ENCODE data around the gene SLC7A4.
"Not testable (repeated sequence)": the region's sequence is repeated elsewhere in the genome, so short reads cannot be mapped to it uniquely, and the experiment has no call there.

Gene SLC7A4

DNA sequence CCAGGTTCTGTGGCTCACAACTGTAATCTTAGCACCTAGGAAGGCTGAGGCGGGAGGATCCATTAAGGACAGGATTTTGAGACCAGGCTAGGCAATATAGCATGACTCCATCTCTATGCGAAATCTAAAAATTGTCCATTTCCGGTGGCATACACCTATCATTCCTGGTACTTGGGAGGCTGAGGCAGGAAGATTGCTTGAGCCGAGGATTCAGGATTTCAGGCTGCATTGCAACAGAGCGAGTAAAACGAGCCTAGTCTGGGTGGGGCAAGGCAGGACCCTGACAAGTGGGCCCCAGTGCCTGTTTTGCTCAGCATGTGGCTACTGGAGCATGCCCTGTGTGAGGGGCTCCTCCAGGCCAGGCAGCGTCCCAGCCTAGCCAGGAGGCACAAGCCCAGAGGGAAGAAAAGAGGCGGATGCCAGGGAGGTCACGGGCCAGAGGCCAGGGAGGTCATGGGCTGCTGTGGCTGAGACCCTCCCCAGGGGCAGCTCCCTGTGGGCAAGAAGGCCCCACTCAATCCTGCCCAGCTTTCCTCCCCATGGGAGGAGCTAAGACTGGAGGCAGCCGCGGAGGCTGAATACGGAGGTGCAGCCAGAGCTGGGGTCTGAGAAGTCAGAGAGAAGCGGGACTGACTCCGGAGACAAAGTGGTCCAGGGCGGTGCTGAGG lies 21.8 kb upstream of the SLC7A4 start:
- TF ChIP-seq, protein P1, sequence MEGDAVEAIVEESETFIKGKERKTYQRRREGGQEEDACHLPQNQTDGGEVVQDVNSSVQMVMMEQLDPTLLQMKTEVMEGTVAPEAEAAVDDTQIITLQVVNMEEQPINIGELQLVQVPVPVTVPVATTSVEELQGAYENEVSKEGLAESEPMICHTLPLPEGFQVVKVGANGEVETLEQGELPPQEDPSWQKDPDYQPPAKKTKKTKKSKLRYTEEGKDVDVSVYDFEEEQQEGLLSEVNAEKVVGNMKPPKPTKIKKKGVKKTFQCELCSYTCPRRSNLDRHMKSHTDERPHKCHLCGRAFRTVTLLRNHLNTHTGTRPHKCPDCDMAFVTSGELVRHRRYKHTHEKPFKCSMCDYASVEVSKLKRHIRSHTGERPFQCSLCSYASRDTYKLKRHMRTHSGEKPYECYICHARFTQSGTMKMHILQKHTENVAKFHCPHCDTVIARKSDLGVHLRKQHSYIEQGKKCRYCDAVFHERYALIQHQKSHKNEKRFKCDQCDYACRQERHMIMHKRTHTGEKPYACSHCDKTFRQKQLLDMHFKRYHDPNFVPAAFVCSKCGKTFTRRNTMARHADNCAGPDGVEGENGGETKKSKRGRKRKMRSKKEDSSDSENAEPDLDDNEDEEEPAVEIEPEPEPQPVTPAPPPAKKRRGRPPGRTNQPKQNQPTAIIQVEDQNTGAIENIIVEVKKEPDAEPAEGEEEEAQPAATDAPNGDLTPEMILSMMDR (IDR thresholded peaks at IDR 0.05; ENCODE audit: low read depth, low read length, missing control alignments), result no peak
- no peak overlapping the region for H3K4me3 ChIP-seq (ENCODE audit: low read depth, low read length)
- DNase-seq (ENCODE audit: low read depth), result no peak
- in situ Hi-C loops (cut with HindIII; ENCODE audit: low sequenced_read_pairs), result no loop called here

DNA sequence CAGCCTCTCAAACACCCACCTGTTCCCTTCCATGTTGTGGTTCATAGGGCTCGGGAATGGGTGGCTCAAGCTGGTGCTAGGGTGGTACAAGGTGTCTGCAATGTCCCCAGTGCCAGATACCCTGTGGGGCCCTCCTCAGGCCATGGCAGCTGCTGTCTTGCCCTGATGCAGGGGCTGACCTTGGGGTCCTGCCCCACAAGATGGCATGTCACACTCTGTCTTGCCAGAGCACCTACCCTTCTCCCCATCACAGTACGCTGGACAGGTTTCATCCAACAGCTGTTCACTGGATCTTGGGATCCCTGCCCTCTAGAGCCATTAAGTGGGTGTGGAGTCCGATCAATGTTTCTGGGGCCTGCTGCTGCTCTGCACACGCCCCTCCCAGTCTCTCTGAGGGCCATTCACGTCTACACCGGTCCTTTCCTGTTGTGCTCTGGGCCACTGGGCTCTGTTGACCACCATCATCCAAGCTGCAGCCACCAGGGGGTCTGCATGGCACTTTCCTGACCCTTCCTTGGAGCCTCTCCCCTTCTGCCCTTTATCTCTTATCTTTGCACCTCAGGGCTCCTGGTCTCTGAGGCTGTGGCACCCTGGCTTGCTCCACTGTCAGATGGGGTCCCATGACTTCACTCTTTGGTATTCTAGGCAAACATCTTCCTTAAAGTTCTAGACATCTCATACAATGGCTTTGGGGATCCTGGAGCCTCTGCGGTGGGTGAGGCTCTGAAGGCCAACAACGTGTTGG lies 20.5 kb upstream of the SLC7A4 start:
- TF ChIP-seq, protein P1 (IDR thresholded peaks at IDR 0.05; ENCODE audit: low read depth, low read length, missing control alignments), result no peak
- no peak for DNase-seq (ENCODE audit: low read depth)
- in situ Hi-C loops (cut with HindIII; ENCODE audit: low sequenced_read_pairs), result no loop called here
- H3K4me3 ChIP-seq (ENCODE audit: low read depth, low read length), result no peak overlapping the region

GRCh38 chr22:21051831-21052400 lies 19.6 kb upstream of the SLC7A4 start:
- DNase-seq (ENCODE audit: low read depth), result no peak
- TF ChIP-seq, protein P1 (IDR thresholded peaks at IDR 0.05; ENCODE audit: low read depth, low read length, missing control alignments), result no peak
- in situ Hi-C loops (cut with HindIII; ENCODE audit: low sequenced_read_pairs), result no loop called here
- no peak overlapping the region for H3K4me3 ChIP-seq (ENCODE audit: low read depth, low read length)

- in situ Hi-C loops (cut with HindIII; ENCODE audit: low sequenced_read_pairs), result no loop called here
- TF ChIP-seq, protein P1 (IDR thresholded peaks at IDR 0.05; ENCODE audit: low read depth, low read length, missing control alignments), result no peak
- no peak overlapping the region for H3K4me3 ChIP-seq (ENCODE audit: low read depth, low read length)
- DNase-seq (ENCODE audit: low read depth), result no peak
These were observed 18.9 kb upstream of the SLC7A4 start for GRCh38 chr22:21051145-21051830.

GRCh38 chr22:21048965-21049364 lies 16.6 kb upstream of the SLC7A4 start:
- in situ Hi-C loops (cut with HindIII; ENCODE audit: low sequenced_read_pairs); H3K4me3 ChIP-seq (ENCODE audit: low read depth, low read length); DNase-seq (ENCODE audit: low read depth): not testable (repeated sequence)

DNA sequence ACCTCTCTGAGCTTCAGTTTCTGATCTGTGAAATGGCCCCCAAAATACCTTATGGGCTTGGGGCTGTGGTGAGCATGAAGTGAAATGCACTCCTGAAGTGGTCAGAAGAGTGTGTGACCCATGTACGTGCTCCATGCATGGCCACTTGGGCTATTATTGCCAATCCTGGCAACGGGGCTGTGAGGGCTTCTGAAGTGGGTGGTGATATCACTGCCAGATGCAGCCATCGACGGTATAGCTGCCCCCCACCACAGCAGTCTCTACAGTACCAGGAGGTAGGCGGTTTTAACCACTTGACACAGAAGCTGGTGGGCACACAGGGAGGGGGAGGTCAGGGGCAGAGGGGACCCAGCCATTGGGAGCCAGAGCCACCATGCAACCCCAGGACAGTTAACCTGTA lies 16.1 kb upstream of the SLC7A4 start:
- H3K4me3 ChIP-seq (ENCODE audit: low read depth, low read length); in situ Hi-C loops (cut with HindIII; ENCODE audit: low sequenced_read_pairs); DNase-seq (ENCODE audit: low read depth): not testable (repeated sequence)

DNA sequence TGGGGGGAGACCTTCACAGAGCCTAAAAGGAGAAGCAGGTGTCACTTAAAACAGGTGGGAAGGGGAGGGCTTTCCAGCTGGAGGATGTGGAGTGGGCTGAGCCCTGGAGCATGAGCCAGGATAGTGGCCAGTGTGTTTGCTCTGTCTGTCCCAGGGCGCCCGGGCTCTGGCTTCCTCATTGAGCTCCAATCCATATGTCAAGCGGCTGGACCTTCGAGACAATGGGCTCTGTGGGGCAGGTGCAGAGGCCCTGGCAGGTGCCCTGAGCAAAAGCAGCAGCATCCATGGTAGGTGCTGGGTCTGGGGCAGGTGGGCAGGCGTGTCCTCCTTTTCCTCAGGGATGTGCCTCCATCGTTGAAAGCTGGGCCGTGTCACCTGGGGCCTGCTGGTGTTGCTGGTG lies 15.4 kb upstream of the SLC7A4 start:
- in situ Hi-C loops (cut with HindIII; ENCODE audit: low sequenced_read_pairs), result no loop called here
- no peak for DNase-seq (ENCODE audit: low read depth)
- TF ChIP-seq, protein P1 (IDR thresholded peaks at IDR 0.05; ENCODE audit: low read depth, low read length, missing control alignments), result no peak
- H3K4me3 ChIP-seq (ENCODE audit: low read depth, low read length), result no peak overlapping the region
